NCI-H460 (cell line): ENCODE data around the gene PDGFD. TPM values are rescaled to one million over a fixed set of nuclear protein-coding genes. Genes with fewer than 3 reads are reported as not detected.

ENCODE experiments used
- DNase-seq: peaks from one replicate; pipeline ENCODE4 v3.0.0-alpha.2; 2016; ENCODE audit warnings: low read depth; ENCODE audit errors: extremely low read depth
- total RNA-seq: library from RNA; depleted of rRNA; stranded (reverse); fragments of >200 nt; shearing (Covaris generic); gene quantifications from 2 replicates; pipeline ENCODE4 v1.2.3, GENCODE V29; 2014

PDGFD gene
- total RNA-seq, 1 experiment from 2014 or later = 0.02 TPM

DNA sequence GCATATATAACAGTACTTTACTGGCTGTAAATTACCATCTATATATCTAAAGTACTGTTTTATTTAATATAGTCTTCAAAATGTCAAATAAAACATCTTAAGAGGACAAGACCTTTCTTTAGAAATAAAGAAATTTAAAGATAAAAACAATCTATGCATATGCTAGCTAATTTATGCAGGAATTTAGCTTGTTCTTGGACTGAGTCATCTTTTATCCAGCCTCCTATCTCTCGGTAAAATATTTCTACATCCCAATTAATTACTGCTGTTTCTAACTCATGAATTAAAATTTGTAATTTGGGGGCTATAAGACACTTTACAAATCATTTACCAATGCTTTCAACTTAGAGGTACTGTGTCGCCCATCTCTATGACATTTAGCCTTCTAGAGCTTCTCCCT is 200.3 kb downstream of the PDGFD start:
- DNase-seq = no peak

DNA sequence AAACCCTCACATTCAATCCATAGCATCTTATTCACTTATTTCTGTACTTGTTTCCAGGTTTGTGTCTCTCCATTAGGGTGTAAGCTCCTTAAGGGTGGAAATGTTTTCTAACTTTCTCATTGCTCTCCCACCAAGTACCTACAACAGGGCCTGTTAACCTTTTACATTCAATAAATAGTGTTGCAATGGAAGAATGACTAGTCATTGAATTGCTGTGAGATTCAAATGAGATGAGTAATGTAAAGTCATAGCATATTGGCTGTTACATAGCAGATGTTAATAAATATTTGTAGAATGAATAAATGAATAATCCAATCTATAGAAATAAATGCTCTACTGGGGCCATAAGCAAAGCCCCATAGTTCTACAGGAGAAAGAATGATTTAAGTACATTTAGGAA is 202.9 kb downstream of the PDGFD start:
- DNase-seq = no peak

DNA sequence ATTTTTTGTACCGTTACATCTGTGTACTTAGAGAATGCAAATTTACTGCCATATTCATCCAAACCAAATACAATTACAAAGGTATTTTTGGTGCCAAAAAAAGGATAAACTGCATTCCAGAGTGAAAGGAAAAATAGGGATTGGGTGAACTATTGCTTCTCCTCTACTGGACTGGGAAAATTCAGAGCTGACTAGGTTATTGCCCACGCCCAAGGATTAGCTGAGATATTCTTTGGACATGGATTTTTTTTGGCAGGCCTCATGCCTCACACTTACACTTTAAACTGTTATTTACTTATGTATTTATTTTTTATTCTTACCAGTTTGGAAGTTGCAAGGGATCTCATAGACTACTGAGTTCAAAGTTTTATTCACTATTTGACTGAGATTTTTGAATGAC is 203.8 kb downstream of the PDGFD start:
- no peak for DNase-seq

DNA sequence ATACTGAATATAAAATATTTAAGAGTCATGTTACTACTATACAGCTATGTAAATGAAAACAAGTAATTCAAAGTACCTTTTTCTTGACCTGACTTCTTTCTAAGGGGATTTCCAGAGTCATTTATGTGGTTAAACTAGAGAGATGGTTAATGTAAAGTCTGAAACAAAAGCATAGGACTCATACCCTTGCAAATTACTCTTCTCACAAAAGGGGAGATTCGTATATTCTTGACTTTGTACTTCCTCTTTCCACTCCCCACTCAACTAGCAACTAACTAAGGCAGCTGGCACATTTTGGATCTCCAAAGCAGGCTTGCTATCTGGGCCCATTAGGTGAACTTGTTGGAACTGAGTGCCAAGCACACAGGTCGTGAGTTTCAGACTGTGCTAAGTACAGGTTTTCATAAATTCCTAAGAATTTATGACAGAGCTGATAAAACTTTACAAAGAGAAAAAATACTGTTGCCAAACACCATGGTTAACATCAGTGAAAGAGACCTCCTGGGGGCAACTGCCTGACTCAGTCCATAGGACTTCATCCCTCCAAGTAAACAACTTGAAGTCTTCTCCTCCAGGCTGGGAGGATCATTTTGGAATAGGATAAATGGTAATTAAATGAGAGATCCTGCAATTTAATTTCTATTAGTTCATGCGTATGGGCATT is 204.5 kb downstream of the PDGFD start:
- no peak for DNase-seq

DNA sequence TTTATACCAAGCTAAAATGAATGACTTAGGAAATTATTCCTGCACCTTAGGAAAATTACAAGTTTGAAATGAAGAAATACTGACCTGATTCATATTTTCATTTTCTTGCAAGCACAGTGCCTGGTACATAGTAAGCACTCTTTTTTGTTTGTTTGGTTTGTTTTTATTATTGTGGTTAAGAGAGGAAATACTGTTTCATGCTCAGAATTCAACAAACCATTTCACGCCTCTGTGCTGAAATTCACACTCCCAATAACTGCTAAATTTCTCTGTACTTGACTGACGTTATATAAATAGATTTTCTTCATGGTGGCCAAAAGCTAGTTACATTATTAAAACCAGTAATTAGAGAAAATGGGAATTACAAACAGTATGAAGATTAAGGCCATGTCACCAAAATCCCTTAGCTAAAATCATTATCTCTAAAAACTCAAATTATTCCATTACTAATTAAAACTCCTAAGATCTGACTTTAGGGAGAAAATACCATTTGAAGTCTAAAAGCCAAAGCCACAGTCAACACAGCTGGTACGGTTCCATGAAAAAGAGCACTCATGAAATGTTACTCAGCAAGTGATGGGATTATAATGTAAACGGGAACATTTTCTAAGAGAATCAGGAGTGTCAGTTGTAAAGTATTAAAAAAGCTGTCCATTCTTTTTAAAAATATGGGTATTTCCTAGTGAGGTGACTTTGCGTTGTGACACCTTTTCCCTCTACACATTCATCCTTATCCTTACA is 205.3 kb downstream of the PDGFD start:
- DNase-seq = no peak

DNA sequence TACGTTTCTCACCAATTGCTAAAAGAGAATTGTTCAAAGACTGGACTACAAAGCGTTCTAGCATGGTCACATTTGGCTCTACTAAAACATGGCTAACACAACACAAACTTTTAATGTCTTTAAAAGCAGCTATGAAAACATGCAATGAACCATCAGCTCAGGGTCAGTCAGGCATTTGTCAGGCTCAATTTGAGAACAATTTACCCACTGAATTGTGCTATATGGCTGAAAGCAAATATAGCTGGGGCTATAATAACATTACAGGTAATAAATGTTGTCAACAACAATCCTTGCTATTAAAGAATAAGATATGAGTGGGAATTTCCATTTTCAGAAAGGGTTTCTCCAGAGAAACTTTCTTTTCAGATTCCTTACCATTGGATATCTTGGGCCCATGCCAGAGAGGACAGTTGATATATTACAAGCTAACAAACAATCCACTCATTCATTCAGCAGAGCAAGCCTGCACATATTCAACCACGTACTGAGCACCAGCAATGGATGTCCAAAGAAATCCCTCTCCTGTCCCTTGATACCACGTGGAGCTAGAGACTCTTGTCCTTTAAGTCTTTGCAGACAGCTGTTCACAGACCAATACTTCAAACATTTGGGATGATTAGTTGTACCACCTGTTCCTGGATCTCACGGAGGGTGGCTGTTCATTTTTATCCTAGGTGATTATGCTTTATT is 210.0 kb downstream of the PDGFD start:
- no peak for DNase-seq

DNA sequence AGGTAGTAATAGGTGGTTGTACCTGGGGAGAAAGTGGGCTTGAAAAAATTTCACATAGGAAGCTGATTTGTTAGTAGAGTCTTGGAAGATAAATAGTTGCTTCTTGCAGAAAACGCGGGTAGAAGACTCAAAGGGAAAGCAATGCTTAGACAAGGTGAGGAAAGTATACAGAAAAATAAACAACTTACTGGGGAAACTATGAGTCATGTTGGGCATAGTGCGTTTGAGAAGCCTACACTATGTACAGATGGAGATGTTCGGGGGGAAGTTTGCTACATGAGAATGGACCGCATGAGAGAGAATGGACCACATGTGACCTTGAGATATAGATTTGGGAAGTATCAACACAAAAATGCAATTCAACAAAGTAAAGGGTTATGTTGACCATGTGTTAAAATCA is 214.2 kb downstream of the PDGFD start:
- DNase-seq = no peak

DNA sequence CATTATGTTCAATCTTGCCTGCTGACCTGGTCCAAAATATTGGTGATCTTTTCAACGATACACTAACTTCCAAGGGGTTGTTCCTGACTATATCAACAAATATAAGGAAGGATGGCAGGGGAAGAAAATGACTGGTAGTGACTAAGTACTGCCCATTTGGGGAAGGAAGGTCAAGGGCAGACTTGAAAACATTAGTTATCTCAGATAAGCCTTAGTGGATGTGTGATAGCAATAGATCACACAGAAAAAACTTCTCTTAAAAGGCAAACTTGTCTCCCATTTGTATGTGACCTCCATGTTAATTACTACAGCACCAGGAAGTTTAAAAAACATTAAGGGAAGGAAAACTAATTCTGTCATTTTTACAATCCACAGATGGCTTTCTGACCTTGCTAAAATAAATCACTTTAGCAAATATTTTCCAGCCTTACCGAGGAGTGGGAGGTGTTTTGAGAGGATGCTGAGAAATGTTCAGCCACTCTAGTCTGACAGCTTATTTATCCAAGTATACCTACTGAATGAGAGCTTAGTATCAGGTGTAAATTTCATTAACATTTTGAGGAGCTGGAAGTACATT is 215.7 kb downstream of the PDGFD start:
- DNase-seq = no peak

DNA sequence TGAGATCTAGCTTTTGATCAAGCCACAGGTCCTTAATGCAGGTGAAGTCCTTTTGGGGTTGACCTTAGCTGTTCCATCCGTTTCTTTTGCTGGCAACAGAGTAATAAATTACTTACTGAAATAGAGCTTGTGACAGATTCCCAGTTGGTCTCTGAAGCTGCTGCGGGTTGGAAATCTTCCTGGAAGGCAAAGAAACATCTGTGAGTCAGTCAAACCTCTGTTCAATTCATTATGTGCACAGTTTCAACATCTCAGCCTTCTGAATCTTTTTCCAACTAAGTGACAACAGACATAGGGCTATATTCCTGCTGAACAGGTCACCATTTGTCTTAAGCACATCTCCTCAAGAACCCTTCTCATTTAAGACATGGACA is 216.4 kb downstream of the PDGFD start:
- no peak for DNase-seq

DNA sequence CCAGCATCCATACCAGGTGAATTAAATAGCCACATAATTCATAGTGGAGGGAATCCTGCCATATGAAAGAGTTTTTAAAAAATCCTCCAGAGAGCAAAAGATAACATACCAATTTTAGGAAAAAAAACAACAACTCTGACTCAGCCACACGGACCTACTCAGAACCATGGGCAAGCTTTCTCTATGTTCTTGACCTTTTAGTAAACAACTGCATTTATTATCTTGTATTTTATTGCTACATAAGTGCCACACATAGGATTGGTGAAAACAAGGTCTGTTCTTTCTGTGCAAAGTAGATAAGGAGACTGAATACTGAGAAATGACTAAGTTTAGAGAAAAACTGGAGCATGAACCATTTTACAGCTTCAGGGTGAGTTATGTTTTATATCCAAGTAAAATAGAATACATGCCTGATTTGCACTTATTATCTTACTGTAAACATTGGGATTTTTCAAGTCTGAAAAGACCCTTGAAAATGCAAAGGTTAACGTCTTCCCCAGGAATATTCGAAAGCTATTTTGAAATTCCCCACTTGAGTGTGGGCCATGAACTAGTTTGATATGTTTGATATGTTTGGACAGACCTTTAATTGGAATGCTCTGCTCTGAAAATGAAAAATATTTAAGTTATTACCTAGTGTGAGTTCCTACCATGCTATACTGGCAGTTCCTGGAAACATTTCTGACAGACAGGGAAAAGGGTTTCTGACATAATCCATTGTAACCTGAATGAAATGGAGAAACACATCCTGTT is 217.0 kb downstream of the PDGFD start:
- no peak for DNase-seq

DNA sequence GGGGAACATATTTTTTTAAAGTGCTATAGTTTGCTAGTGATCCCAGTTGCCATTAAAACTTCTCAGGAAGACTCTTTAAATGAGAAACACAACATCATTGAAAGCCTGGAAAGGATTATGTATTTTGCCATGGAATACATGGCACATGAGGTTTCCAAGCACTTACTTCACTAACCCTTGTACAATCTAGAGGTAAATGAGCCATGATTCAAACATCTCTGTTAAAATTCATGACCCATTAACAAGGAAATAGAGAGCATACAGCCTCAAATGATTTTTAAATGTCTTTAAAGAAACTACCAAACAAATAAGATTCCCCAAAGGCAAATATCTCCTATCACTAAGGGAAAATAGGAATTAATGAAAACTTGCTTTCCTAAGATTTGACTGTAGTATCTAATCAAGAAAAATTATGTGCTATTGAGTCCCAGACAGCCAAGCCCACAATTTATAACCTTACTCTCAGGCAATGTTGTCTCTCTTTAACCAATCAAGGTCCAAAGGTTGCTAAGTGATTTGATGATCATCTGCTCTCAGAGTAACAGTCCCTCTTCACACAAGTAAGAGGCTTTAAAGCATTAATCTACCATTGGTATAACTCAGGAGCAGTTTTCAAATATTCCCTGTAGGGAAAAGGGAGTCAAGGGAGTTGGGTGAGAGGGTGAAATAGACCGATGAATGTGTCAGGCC is 219.6 kb downstream of the PDGFD start:
- DNase-seq = no peak

DNA sequence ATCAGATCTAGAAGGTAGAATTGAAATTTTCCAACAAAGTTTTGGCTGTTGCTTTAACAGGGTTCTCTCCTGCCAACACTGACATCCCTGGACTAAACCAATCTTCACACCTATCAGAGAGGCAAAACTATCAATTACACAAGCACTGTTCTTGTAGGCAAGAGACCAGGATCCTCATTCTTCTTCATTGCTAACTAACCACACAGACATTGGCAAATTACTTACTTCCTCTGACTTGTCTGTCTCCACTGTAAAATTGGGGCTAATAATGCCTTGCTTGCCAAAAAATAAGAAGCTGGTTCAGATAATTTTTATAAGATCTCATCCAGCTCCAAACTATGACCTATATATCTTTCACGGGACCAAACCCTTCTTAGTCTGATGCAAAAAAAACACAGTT is 221.3 kb downstream of the PDGFD start:
- DNase-seq = no peak

DNA sequence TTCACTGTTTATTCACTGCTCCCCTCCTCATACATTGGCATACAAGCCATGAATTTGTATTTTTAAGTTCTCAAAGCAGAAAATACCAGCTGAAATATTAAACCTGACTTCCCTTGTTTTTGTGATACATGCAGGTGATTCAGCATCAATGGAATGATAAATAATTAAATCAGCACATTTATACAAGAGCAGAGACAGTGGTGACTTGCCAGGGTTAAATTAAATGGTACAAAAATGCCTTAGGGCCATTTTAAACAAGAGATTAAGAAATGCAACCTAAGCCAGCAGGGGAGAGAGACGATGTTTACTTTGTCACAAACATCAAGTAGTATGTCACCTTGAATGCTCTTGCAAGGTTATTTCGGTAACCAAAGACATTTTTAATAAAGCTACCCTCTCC is 223.4 kb downstream of the PDGFD start:
- no peak for DNase-seq

DNA sequence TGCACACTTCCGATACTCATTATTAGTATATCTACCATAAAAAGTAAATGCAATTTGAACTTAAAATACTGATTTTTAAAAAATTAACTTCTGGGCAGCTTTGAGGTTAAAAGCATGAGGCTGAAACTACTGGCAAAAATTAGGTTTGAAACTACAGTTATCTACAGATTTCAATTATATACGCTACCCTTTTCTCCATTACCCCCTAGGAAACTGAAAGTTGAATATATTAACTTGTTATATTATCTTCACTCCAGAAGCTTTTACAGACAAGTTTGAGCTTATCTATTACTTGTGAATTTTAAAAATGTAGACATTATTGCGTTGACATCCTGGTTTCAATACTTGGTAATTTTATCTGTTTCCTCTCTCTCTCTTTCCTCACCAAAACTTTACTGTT is 224.3 kb downstream of the PDGFD start:
- DNase-seq = no peak

DNA sequence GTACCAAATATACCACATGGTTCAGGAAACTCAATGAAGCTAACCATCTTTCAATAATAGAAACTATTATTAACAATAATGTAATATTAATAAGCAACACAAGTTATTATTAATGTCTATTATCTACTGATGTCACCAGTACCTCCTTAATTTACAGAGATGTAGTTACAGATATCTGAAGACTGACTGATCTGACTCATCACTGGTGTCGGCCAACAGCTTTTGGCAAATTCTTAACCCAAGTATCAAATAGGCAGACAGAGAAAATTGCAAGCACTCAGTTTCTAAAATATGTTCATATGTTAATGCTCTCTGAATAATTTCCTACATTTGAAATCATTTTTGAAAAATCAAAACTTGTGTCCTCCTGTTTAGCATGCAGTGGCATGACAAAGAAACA is 227.9 kb downstream of the PDGFD start:
- no peak for DNase-seq

DNA sequence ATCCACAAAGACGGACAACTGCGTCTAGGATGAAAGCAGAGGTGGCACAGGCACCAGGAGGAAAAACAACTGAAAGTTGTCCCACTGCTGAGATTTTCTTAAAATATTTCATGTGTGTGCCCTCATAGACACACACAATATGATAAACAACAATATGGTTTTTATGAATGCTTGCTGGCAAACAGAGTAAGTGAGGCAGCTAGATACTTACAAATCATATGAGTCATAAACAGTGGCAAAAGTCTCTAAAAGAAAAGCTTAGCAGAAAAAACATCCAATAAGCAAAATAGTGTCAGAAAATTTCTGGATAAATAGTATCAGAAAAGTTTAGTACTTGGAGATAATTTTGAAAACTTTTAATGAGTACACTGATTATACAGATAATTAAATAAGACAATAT is 228.7 kb downstream of the PDGFD start:
- DNase-seq = no peak

DNA sequence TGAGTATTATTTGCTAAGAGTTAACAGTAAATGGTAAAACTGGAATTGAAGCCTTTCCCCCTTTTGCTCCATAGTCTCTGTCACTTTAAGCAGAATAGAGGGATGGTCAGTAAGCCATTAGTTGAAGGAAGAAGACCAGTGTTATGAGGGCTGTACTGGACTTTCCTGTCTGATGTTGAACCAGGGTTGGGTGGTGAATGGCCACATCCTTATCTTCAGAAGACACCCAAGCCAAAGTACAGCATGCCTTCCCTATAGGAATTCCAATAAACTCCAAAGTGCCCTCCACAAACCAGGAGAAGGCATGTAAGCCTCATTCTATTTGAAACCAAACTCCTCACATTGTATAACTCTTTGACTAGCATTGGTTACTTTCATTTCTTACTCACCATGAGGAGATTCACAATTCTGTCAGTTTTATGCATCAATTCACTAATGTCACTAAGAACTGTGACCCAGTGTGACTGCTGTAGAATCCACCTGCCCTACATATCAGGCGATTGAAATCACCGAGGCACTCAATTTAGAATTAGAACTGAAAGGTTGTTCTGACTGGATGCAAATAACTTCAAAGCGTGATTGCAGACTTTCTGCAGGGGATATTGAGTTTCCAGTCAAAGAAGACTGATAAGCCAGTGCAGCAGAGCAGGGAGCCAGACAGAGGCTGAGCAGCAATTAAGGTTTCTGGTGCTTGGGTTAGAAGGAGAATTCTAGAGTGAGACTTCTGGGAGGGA is 234.6 kb downstream of the PDGFD start:
- DNase-seq = no peak

DNA sequence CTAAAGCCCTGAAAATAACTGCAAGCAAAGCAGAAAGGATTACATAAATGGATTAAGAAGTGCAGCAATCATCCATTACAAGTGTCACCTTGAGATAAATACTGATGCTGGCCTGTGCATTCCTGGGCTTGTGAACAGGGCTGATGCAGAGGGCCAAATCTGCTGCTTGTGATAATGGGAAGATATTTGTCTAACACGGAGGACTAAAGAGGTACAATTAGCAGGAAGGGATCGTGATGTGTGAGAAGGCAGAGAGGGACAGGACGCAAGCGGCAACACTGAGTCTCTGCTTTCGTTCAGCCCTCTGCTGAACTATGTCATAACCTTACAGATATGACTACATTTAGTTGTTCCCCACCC is 235.2 kb downstream of the PDGFD start:
- DNase-seq = no peak

DNA sequence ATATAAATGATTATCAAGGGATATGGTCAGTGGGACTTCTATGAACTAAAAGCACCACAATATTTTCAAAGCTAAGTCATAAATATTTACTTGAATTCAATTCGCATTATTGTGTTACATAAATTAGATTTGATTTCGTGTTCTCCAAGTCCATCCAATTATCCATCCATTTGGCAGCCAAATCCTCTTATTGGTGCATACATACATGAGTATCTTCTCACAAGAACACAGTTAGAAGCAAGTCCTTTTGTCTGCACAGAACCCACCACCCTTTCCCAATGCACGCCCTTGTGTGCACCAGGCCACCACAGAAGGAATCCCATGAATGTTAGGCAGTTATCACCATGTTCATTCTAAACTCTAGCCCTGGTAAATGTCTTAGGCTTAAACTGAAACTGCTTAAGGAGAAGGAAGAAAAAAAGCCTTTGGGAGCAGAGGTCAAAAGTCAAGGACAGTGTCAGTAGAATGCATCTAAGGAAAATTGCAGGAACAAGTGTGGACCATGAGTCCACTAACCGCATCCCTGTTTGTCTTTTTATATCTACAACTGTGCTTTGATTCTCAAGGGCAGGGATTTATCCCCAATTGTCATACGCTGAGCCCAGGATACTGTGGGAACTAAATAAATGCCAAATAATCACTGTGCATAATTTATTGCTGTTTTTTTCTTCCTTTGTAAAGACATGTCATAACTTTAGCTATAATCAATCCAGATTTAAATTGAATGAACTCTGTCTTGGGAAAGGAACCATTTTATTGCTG is 235.7 kb downstream of the PDGFD start:
- DNase-seq = no peak
